ELR (cell line): ENCODE results near the gene PTPN20.
"Not testable (repeated sequence)": the region's sequence is repeated elsewhere in the genome, so short reads cannot be mapped to it uniquely, and the experiment has no call there.

Experiments used
- DNase-seq: peaks from one replicate; pipeline ENCODE4 v3.0.0-alpha.2; 2015; ENCODE audit warnings: low read depth

Gene PTPN20

DNA sequence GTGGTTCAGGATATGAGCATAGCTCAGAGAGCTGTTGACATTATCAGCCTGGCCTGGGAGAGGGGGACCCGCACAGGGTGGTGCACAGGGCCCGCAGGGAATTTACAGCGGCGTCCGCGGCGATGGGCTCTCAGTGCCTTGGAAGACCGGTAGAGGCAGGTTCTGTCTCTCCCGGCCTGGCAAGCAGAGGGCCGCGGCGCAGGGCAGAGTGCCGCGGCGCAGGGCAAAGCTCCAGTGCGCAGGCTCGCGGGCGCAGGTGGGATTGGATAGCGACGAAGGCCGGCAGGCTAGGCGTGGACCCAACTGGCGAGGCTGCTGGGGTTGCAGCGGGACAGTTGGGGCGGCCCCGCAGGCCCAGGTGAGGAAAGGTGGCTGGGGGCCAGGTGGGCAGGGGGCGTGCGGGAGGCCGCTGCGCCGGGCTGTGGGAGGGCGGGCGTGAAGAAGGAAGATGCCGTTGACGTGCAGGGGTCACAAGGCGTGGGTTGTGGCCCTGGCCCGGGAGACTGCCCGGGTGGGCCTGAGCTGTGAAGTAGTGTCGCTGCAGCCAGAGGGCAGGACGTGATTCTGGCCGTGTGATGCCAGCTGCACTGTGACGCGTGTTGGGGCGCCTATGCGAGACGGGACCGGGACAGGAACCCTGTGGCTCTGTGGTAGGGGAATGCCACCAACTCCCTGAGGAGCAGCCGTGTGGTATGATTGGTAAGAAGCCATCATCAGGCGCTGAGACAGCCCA, at the start of gene PTPN20:
Gene PTPN20 (plus strand): TSS at position 285 of the 733 bp plus-strand sequence. CDS start 21,072 bp downstream, outside the sequence.
- not testable (repeated sequence) for DNase-seq

DNA sequence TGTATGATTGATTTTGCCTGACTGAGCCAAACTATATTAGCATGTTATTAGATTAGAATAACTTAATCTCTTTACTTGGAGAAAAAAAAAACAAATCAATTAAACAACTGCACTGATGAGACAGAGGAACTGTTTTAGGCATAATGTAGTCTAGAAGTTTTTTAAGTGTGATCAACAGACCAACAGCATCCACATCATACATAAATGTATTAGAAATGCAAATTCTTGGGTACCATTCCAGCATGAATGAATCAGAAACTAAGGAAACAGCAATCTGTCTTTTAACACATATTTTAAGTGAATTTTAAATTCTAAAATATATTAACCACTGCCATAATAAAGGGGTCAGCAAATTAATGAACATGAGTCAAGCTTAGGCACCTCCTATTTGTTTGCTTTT, 41.5 kb upstream of the PTPN20 start:
- not testable (repeated sequence) for DNase-seq

DNA sequence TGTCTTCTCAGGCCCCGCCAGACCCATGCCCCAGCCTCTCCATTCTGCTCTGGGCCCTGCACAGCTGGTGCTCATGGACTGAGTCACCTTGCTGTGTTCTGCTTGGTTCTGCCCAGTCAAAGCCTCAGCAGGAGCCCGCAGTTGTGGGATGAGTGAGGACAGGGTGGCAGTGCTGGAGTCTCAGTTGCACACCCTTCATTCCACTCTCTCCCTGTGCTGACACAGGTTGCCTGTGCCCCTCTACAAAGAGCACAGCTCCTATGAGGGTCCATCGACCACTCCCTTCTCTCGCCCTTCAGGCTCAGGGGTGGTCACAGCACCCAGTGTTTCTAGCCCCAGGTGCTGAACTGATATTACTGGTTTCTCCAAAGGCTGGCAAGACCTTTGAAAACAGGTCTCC, 39.6 kb upstream of the PTPN20 start:
- DNase-seq: not testable (repeated sequence)

DNA sequence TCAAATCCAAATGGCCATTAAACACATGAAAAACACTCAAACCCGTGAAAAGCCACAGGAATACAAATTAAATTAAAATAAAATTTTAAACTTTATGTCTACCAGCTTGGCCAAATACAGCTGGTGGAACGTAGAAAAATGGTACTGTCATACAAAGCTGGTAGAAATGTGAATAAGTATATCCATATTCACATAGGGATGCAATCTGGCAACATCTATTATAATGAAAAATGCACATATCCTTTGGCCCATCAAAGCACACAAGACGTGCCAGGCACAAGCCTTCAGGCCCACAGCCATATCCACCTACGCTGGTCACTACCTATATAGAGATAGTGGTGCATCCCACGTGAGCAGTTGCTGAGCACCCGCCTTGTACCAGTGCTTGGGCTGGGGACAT, 35.9 kb upstream of the PTPN20 start:
- not testable (repeated sequence) for DNase-seq

- not testable (repeated sequence) for DNase-seq
Observed at GRCh38 chr10:46876773-46877172, 34.5 kb upstream of the PTPN20 start.

DNA sequence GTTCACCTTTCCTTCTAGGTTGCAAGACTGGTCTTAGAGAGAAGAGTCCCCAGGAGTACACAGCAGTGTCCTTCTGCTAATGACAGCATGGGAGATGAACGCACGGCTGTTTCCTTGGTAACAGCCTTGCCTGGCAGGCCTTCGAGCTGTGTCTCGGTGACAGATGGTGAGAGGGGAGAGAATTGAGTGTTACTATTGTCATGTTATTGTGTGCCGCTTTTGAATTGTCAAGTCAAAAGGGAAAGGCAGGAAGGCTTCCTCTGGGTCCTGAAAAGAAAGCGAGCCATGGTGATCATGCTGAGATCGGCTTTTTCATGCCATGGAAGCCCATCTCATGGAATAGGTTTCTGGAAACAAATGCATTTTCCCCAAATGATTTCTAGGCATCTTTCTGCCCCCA, 32.5 kb upstream of the PTPN20 start:
- DNase-seq: not testable (repeated sequence)

DNA sequence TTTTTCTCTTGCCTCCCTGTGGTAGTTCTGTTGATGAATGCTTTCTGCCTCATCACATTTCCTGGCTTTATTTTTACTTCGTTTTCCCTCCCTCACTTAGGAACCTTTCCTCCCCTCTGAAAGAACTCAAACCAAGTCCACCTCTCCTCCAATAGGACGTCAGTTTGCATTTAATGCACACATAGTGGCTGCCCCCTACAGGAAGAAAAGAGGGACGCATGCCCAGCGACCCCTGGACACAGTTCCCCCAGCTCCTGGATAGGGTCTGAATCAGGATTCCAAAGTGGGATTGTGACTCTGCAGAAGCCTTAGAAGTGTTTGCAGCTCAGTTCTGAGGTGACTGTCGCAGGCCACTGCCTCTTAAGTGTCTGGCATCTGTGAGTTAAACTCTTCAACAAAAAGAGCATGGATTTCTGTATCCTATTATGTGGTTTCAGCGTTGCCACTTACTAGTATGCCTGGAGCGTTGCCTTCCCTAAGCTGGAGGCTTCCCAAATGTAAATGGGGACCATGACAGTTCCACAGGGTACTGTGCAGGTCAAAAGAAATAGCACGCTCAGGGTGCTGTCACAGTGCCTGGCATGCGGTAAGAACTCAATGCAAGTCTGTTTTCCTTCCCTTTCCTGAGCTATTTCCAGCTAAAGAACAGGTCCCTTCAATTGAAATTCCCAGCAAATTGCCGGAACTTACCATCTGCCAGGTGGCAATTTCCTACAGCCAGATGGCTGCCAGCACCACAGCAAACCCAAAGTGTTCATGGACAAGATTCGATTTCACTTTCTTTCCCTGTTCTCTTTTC, 20.2 kb upstream of the PTPN20 start:
- not testable (repeated sequence) for DNase-seq

DNA sequence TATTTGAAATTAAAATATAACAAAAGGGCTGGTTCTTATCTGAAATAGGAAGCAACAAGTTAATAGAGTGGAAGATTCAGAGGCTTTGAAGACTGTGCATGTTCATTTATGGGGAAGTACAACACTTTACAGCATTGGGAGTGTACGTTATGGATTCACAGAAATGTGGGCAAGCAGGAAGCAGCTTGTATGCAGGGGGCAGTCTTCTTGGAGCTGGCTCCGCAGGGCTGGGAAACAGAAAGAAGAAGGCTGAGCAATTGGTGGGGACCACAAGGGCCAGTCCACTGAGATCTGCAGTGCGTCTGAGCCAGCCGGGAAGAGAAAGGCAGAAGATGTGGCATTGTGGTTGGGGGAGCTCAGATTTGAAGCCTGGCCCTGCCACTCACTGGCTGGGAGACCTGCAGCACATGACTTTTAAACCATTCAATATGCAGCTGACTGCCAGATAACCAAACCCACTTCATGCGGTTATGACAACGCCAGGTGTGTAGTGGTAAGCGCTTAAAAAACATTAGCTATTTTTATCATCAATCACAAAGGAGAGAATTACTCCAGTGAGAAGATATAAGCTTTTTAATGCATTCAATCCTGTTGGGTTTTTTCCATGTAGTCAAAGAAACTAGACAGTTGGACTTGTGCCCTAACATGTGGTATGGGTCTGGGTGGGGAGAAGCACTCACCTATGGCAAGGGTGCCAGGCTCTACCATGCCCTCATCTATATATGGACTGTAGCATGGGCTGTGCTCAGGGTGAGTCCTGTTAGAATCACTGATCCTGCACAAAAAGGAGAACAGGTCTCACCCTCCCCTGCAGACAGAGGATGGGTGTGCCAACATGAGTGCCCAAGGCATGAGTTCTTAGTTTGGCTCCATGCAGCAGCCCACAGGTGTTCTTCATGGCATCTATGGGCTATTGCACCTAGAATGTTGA, 14.2 kb upstream of the PTPN20 start:
- DNase-seq: not testable (repeated sequence)

GRCh38 chr10:46901247-46901646, 10.0 kb upstream of the PTPN20 start:
- not testable (repeated sequence) for DNase-seq

DNA sequence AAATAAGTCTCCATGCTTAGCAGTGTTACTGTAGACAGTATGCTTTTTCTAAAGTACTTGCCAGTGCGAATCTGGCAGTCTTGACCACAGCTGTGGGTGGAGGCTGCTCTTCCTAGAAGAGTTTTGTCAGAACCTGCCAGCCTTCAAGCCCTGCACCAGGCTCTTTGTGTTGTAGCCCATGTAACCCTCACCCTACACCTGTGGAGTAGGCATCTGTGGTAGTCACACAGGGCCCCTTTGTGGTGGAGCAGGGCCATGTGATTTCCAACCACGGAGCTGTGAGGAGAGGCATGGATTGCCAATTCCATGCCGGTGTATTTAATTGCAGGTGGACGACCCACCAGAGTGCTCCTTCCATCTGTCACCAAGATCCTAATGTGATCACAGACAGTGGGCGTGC, 7.4 kb upstream of the PTPN20 start:
- DNase-seq: not testable (repeated sequence)

GRCh38 chr10:46906359-46906758, 4.9 kb upstream of the PTPN20 start:
- DNase-seq: not testable (repeated sequence)

- not testable (repeated sequence) for DNase-seq
Observed at GRCh38 chr10:46907185-46908117, 3.8 kb upstream of the PTPN20 start.

DNA sequence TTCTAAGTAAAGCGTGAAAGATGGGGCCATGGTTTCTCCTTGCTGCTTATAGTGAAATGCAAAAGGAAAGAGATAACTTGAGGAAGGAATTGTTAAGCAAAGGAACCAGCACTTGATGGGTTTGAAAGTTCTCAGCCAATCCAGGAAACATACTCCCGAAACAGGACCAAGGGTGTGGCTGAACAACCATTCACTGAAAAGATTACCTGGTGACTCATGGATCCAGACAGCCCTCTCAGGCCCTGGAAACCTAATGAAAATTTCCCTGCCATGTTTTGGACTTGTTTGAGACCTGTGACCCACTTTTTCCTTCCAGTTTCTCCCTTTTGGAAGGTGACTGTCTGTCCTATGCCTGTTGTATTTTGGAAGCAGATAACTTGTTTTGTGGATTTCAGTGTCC, 11.3 kb downstream of the PTPN20 start:
- DNase-seq: not testable (repeated sequence)

DNA sequence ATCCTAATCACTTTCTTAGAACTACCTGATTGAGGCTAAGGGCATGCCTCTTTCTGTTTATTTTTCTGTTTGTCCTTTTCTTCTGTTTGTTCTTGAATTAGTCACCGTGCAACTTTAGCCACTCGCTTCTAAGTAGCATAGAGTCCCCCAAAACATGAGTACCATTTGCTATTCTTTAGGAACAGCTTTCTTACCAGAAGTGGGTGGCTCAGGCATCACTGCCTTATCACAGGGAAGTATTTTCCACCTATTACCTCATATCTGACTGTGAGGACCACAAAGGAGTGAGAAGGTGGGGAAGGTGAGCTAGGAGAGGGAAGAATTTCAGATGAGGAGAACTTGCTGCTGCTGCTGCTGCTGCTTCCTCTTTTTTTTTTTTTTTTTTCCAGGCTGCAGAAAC, 13.9 kb downstream of the PTPN20 start:
- not testable (repeated sequence) for DNase-seq

DNA sequence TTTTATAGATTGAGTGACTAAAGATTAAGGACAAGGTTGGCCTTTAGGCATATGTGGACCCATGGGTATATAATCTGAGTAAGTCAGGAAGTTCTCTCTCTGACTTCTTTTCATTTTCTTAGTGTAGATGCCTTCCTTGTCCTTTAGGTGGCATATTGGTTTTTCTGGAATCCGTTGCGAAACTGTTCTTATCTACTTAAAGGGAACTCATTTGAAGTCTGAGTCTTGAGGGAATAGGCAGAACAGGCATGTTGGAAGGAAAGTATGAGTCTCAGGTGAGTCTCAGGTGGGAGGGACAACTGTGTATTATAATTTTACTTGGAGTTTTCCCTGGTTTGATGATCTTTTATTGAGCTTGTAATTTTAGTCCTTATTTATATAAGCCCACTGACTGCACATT, 14.6 kb downstream of the PTPN20 start:
- DNase-seq: not testable (repeated sequence)

- DNase-seq: not testable (repeated sequence)
Observed at GRCh38 chr10:46928810-46929209, 17.6 kb downstream of the PTPN20 start.

- not testable (repeated sequence) for DNase-seq
Observed at GRCh38 chr10:46932383-46932782, 21.2 kb downstream of the PTPN20 start.

DNA sequence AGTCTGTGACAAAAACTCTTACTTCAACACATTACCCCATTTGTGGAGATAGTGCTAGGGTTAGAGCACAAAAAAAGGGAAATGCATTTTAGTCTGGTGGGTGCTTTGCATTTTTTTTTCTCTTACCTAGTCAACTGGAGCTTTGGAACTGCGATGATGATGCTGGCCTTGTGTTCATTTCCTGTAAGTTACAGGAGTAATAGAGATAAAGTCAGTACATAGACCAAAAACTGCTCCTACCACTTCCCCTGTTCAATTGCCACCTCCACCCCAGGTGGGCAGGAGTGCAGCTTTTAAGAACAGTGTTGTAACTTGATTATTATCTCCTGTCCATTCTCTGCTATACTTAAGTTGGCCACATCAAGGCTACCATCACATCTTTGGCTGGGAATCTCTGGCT, 29.9 kb downstream of the PTPN20 start:
- DNase-seq: not testable (repeated sequence)

- not testable (repeated sequence) for DNase-seq
Observed at GRCh38 chr10:46948687-46949518, 37.7 kb downstream of the PTPN20 start.

DNA sequence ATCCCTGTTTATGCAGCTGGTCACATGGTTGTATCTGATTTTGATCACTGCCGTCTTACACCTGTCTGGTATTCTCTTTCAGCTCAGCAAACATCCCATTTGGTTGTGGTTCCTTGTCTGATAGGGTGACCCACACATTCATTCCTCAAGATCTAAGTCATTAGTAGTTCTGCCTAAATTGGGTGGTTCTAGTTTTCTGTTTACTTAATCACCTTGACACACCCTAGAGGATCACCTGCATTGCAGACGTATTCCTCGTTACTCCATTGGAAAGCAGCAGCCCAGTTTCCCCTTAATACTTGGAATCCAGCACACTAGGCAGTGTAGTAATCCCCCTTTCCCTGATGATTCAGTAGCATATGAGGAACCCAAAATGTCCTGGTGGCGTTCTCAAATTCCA, 41.3 kb downstream of the PTPN20 start:
- not testable (repeated sequence) for DNase-seq
